H9 (cell line): ENCODE measurements around the gene RAB14. TPM values are rescaled to one million over a fixed set of nuclear protein-coding genes. Genes with fewer than 3 reads are reported as not detected.

Experiments
- DNase-seq: peaks from one replicate; pipeline ENCODE4 v3.0.0-alpha.2; 2017
- H2AFZ ChIP-seq: one replicate; pipeline ENCODE4 v1.6.1; 2013; ENCODE audit warnings: mild to moderate bottlenecking, low read length, control low read depth, moderate library complexity
- H2AK5ac ChIP-seq: 2 replicates; pipeline ENCODE4 v1.6.1; 2013; ENCODE audit warnings: low read length, control low read depth, mixed read lengths; ENCODE audit not compliant: insufficient read length
- H2BK120ac ChIP-seq: one replicate; pipeline ENCODE4 v1.6.1; 2013; ENCODE audit warnings: low read depth, mild to moderate bottlenecking, low read length, control low read depth, inconsistent platforms; ENCODE audit not compliant: poor library complexity, severe bottlenecking
- H2BK12ac ChIP-seq: 2 replicates; pipeline ENCODE4 v1.6.1; 2013; ENCODE audit warnings: low read length, control low read depth, mixed read lengths, low read depth; ENCODE audit not compliant: insufficient read length
- H2BK15ac ChIP-seq: 2 replicates; pipeline ENCODE4 v1.6.1; 2013; ENCODE audit warnings: low read depth, low read length, control low read depth
- H2BK20ac ChIP-seq: one replicate; pipeline ENCODE4 v1.6.1; 2013; ENCODE audit warnings: low read depth, mild to moderate bottlenecking, low read length, control low read depth, inconsistent platforms; ENCODE audit not compliant: poor library complexity, severe bottlenecking
- H2BK5ac ChIP-seq: 2 replicates; pipeline ENCODE4 v1.6.1; 2013; ENCODE audit warnings: low read length, control low read depth, mixed read lengths; ENCODE audit not compliant: insufficient read length
- H3K14ac ChIP-seq: 2 replicates; pipeline ENCODE4 v1.6.1; 2013; ENCODE audit warnings: low read length, control low read depth; ENCODE audit not compliant: insufficient read depth
- H3K18ac ChIP-seq: 2 replicates; pipeline ENCODE4 v1.6.1; 2013; ENCODE audit warnings: low read depth, mild to moderate bottlenecking, mixed read lengths, low read length, control low read depth; ENCODE audit not compliant: insufficient read length
- H3K23ac ChIP-seq: 2 replicates; pipeline ENCODE4 v1.6.1; 2013; ENCODE audit warnings: low read length, control low read depth, mixed read lengths, low read depth; ENCODE audit not compliant: insufficient read length
- H3K23me2 ChIP-seq: 2 replicates; pipeline ENCODE4 v1.6.1; 2013; ENCODE audit warnings: low read depth, mild to moderate bottlenecking, mixed read lengths, low read length, control low read depth; ENCODE audit not compliant: insufficient read length, poor library complexity, severe bottlenecking
- H3K27ac ChIP-seq: 2 replicates; pipeline ENCODE4 v1.5.1; 2013; ENCODE audit warnings: low read length, control low read depth, mixed read lengths, low read depth; ENCODE audit not compliant: insufficient read length
- H3K27me3 ChIP-seq: 2 replicates; pipeline ENCODE4 v1.6.1; 2013; ENCODE audit warnings: low read length, control low read depth, inconsistent platforms; ENCODE audit not compliant: insufficient read depth
- H3K4ac ChIP-seq: 2 replicates; pipeline ENCODE4 v1.6.1; 2013; ENCODE audit warnings: low read depth, mild to moderate bottlenecking, control low read depth, inconsistent platforms, low read length, moderate library complexity
- H3K4me1 ChIP-seq: 2 replicates; pipeline ENCODE4 v1.6.1; 2013; ENCODE audit warnings: low read length, control low read depth, inconsistent platforms; ENCODE audit not compliant: insufficient read depth
- H3K4me2 ChIP-seq: 2 replicates; pipeline ENCODE4 v1.6.1; 2013; ENCODE audit warnings: low read length, control low read depth, mixed read lengths; ENCODE audit not compliant: insufficient read length, insufficient read depth
- H3K56ac ChIP-seq: 2 replicates; pipeline ENCODE4 v1.6.1; 2013; ENCODE audit warnings: low read depth, mild to moderate bottlenecking, mixed read lengths, low read length, control low read depth; ENCODE audit not compliant: insufficient read length
- H3K79me1 ChIP-seq: 2 replicates; pipeline ENCODE4 v1.6.1; 2013; ENCODE audit warnings: low read depth, mild to moderate bottlenecking, moderate library complexity, low read length, control low read depth, inconsistent platforms; ENCODE audit not compliant: insufficient read depth, poor library complexity, severe bottlenecking
- H3K79me2 ChIP-seq: 2 replicates; pipeline ENCODE4 v1.6.1; 2013; ENCODE audit warnings: low read length, control low read depth, inconsistent platforms; ENCODE audit not compliant: insufficient read depth
- H3K9ac ChIP-seq: 2 replicates; pipeline ENCODE4 v1.6.1; 2013; ENCODE audit warnings: low read length, control low read depth, mixed read lengths; ENCODE audit not compliant: insufficient read length; ENCODE audit errors: extremely low read depth
- H3K9me3 ChIP-seq: one replicate; pipeline ENCODE4 v1.6.1; 2013; ENCODE audit warnings: low read depth, low read length, inconsistent platforms; ENCODE audit not compliant: control insufficient read depth
- H3T11ph ChIP-seq: one replicate; pipeline ENCODE4 v1.6.1; 2013; ENCODE audit warnings: mild to moderate bottlenecking, low read length, control low read depth, inconsistent platforms
- H4K20me1 ChIP-seq: one replicate; pipeline ENCODE4 v1.6.1; 2013; ENCODE audit not compliant: control insufficient read depth, insufficient read length, insufficient read depth
- H4K5ac ChIP-seq: 2 replicates; pipeline ENCODE4 v1.6.1; 2013; ENCODE audit warnings: low read depth, mild to moderate bottlenecking, mixed read lengths, low read length, control low read depth; ENCODE audit not compliant: insufficient read length
- H4K8ac ChIP-seq: replicated peaks from 2 replicates; pipeline ENCODE4 v1.6.1; 2013; ENCODE audit warnings: low read length, control low read depth, mixed read lengths, low read depth; ENCODE audit not compliant: insufficient read length
- H4K91ac ChIP-seq: 2 replicates; pipeline ENCODE4 v1.6.1; 2013; ENCODE audit warnings: low read depth, mild to moderate bottlenecking, moderate library complexity, mixed read lengths, low read length, control low read depth; ENCODE audit not compliant: insufficient read length
- H3K27ac Mint-ChIP-seq, 3 experiments: 2 replicates in 2 of 3; 3 replicates in 1 of 3; pipeline ENCODE4 v1.8.0; 2020 to 2021; ENCODE audit warnings: mixed read lengths in 3 of 3, mild to moderate bottlenecking in 1 of 3, moderate library complexity in 1 of 3
- H3K27me3 Mint-ChIP-seq: 2 replicates; pipeline ENCODE4 v1.8.0; 2021; ENCODE audit warnings: low read depth, mild to moderate bottlenecking, moderate library complexity, mixed read lengths
- H3K36me3 Mint-ChIP-seq, 3 experiments: 2 replicates in 2 of 3; 3 replicates in 1 of 3; pipeline ENCODE4 v1.8.0; 2020 to 2021; ENCODE audit warnings: low read depth in 3 of 3, mixed read lengths in 3 of 3; ENCODE audit not compliant: insufficient read depth in 1 of 3
- H3K4me1 Mint-ChIP-seq, 2 experiments: 2 replicates each; pipeline ENCODE4 v1.8.0; 2020; ENCODE audit warnings: mixed read lengths in 2 of 2
- H3K4me3 Mint-ChIP-seq, 2 experiments: 2 replicates in 1 of 2; 3 replicates in 1 of 2; pipeline ENCODE4 v1.8.0; 2020 to 2021; ENCODE audit warnings: mild to moderate bottlenecking in 2 of 2, mixed read lengths in 2 of 2, moderate library complexity in 1 of 2
- H3K9me3 Mint-ChIP-seq, 2 experiments: 2 replicates in 1 of 2; 3 replicates in 1 of 2; pipeline ENCODE4 v1.8.0; 2020; ENCODE audit warnings: mild to moderate bottlenecking in 2 of 2, mixed read lengths in 2 of 2, moderate library complexity in 1 of 2
- WGBS: extraction: QIAGEN DNeasy Blood & Tissue Kit; methylation state at CpG from one replicate; pipeline ENCODE4 v1.1.7; 2013; ENCODE audit warnings: missing lambda C conversion rate, low lambda C conversion rate, mixed read lengths; ENCODE audit not compliant: insufficient read length; ENCODE audit errors: extremely low coverage; 5-methylcytosine and 5-hydroxymethylcytosine counted together
- total RNA-seq: library from RNA; stranded (reverse); gene quantifications from 2 replicates; pipeline ENCODE4 v1.2.1, GENCODE V29; 2021
- TF ChIP-seq, protein P1 (sequence below): fragments of 200-600 bp; sonication (generic); conservative IDR thresholded peaks from 3 replicates; pipeline ENCODE4 v1.8.0; 2021; ENCODE audit warnings: antibody characterized with exemption, mild to moderate bottlenecking

Gene RAB14
- total RNA-seq, 1 experiment from 2014 or later: 33.6 TPM

DNA sequence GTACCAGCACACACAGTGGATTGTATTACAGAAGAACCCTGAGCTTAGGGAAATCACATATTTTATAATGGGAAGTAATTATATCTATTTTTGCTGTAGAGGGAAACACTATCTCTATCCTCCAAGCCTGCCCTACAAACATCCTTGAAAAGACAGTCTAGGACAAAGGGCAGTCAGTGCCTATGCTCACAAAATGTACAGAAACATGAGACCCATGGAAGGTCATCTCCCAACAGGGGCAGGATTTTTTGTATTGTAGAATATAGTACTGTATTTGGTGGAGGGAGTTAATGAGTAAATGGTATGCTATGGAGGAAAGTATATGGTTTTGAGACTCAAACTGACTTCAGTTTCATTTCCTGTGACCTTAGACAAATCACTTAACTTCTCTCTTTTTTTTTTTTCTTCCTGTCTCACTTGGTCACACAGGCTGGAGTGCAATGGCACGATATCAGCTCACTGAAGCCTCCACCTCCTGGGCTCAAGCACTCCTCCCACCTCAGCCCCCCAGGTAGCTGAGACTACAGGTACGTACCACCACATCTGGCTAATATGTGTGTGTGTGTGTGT lies 5.8 kb upstream of the RAB14 start:
- Histone ChIP-seq H2BK20ac (no peak overlapping the region), H4K91ac (no peak overlapping the region), H3K18ac (no peak overlapping the region), H3K23me2 (peaks cover under 1% of the 10 kb centered on the region), H3K4me1 (no peaks in the 10 kb centered on the region; the same call in 1 of the 2 replicates), H3K56ac (no peak overlapping the region), H3K27me3 (no peaks in the 10 kb centered on the region), H3K27ac (no peak overlapping the region), H3K79me1 (no peaks in the 10 kb centered on the region), H2AFZ (no peak overlapping the region), H3K4ac (no peak overlapping the region), H2BK15ac (no peak overlapping the region), H2BK12ac (no peak overlapping the region), H3K79me2 (no peaks in the 10 kb centered on the region), H3T11ph (no peak overlapping the region), H3K14ac (no peak overlapping the region), H4K5ac (no peak overlapping the region), H3K9me3 (no peaks in the 10 kb centered on the region), H2BK120ac (no peak overlapping the region), H4K8ac (no peak overlapping the region), H4K20me1 (no peaks in the 10 kb centered on the region), H3K23ac (no peak overlapping the region), H3K4me2 (no peak overlapping the region), H3K9ac (no peak overlapping the region), H2BK5ac (no peak overlapping the region), H2AK5ac (no peak overlapping the region)
- TF ChIP-seq, protein P1, sequence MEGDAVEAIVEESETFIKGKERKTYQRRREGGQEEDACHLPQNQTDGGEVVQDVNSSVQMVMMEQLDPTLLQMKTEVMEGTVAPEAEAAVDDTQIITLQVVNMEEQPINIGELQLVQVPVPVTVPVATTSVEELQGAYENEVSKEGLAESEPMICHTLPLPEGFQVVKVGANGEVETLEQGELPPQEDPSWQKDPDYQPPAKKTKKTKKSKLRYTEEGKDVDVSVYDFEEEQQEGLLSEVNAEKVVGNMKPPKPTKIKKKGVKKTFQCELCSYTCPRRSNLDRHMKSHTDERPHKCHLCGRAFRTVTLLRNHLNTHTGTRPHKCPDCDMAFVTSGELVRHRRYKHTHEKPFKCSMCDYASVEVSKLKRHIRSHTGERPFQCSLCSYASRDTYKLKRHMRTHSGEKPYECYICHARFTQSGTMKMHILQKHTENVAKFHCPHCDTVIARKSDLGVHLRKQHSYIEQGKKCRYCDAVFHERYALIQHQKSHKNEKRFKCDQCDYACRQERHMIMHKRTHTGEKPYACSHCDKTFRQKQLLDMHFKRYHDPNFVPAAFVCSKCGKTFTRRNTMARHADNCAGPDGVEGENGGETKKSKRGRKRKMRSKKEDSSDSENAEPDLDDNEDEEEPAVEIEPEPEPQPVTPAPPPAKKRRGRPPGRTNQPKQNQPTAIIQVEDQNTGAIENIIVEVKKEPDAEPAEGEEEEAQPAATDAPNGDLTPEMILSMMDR: no peak
- no CpG with 5 or more reads among the region's 2 CpGs for WGBS
- Mint-ChIP-seq H3K27me3 (peaks cover 75% of the 10 kb centered on the region), H3K9me3 (no peaks in the 10 kb centered on the region; a peak in 1 of 5 replicates), H3K4me1 (peaks cover 11 to 12% of the 10 kb centered on the region in 2 experiments), H3K4me3 (no peak overlapping the region), H3K27ac (peak overlapping the region in 1 of 3 experiments; percentile 33; a peak in 1 of 7 replicates), H3K36me3 (no peaks in the 10 kb centered on the region; a peak in 2 of 7 replicates)
- no peak for DNase-seq
